Right hindlimb (tissue), 1 donor: ENCODE measurements around the gene SH2D2A.

Experiments
- DNase-seq: peaks from one replicate; pipeline ENCODE4 v3.0.0-alpha.2; 2018

SH2D2A gene

DNA sequence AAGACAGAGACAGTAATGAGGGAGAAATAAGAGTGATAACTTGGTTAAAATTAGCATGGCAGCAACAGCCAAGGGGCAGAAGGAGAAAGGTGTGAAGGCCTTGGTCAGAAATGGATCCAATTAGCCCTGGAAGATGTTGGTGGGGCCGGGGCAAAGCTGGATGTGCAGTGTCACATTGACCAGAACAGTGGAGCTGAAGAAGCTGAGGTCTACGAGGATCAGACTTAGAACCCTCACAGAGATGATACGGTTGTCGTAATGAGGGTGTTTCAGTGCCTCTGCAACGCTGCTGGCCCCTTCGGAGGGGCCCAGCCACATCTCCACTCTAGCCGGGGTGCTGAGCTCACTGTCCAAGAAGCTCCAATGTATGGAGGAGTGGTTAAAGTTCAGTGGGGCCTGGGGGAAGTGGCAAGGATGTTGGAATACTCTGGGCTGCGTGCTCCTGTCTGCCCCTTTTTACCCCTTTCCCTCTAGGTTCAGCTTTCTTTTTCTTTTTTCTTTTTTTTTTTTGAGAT, 14.2 kb downstream of the SH2D2A start:
- no peak for DNase-seq

DNA sequence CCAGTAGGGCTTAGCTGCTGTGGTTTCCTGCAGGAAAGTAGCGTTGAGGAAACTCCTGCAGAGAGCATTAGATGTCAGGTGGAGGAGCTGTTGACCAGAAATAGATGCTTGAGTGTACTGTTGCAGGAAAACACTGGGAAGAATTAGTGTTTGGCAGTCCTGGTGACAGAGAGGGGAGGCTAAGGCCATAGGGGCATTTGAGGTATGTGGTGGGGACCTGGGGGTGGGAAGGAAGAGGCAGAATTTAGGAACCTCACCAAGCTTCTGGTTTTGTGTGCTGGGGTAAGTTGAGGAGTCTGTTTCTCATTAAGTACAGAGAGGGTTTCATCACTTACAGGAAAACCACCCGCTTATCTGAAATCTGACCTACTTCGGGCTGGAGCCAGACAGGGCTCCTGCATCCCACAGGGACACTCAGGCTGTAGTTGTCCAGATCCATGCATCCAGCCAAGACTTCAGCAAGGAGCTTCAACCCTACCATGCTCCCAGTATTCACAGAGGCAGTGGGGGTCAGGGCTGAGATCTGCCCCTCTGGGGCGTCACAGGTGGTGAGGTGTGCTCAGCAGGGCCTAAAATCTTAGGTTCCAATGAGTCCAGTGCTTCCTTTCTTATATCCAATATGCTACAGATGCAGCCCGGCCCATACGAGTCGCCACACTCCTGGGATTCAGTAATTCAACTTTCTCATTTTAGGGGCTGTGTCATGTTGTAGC, 15.1 kb downstream of the SH2D2A start:
- no peak for DNase-seq

DNA sequence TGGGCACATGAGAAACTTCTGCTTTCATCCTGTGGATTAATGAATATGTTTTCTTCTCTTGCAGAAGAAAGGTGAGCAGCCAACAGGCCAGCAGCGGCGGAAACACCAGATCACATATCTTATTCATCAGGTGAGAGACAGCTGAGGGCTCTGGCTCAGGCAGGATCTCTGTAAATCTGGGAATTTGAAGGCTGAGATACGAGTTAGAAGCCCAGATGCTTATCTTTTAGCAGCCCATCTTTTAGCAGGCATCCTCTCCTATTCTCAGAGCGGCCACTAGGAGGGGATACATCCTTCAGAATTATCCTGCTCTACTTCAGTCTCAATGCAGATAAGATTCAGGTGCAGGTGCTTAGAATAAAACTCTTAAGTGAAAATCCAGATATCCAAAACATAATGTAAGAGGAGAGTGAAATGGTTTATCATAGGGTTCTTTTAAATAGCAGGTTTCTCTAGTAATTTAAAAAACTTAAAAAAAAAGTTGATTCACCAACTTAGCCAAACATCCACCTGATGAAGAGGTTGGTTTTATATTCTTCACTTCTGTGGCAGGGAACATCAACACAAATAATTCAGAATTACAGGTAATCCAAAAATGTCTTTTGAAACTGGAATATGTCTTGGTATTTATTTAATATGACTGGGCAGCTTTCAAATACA, 19.3 kb downstream of the SH2D2A start:
- no peak for DNase-seq

DNA sequence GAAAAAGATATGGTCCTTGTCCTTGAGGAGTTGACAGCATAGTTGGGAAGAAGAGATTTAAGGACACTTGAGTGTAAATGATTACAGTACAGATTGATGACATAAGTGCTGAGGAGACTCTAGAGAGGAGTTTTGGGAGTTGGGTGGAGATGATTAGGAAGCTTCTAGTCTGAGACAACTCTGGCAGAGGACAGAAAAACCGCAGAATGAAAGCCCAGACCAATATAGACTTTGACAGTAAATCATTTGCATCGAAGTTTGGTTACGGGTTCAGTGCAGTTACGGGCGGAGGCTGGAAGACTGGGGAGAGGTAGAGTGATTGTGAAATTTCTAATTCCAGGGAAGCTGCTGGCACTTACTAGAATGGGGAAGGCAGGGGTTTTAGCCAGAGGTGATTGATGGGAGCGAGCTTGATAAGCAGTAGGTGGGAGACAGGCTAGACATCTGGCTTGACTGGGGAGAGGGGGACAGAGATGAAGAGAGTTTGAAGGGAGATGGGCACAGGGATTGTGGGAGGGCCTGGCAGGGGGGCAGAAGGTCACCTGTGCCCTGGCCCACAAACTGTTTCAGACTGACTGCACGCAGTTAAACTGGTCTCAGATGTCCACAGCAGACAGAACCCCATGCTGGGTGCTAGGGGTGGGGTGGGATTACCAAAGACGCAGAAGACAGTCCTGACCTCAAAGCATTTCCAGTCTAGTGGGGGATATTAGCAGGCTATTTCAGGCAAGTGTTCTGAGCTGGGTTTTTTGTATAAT, 20.1 kb downstream of the SH2D2A start:
- DNase-seq = no peak

DNA sequence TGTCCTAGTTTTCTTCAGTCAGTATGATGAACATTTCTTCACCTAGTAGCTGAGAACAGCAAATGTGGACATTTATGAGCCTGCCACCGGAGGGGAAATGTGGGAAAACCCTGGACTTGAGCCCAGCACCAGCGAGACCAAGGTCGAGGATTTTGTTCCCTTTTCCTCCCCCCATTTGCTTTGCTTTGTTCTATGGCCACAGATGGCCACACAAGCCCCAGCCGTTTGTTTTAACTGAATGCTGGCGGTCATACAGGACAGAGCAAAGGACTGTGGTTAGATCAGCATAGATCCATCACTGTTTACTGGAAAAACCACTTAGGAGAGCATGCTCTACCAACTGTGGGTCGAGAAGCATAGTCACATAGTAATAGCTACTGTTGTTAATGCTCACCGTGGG, 20.9 kb downstream of the SH2D2A start:
- DNase-seq = no peak

DNA sequence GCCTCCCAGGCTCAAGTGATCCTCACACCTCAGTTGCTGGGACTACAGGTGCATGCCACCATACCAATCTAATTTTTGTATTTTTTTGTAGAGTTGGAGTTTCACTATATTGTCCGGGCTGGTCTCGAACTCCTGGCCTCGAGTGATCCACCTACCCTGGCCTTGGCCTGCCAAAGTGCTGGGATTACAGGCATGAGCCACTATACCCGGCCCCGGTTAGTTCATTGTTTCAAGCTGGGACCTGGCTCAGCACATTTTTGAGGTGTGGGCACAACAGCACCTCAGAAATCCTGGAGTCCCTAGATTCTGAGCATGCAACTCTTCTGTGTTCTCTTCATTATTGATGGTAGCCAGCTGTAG, 21.3 kb downstream of the SH2D2A start:
- no peak for DNase-seq

DNA sequence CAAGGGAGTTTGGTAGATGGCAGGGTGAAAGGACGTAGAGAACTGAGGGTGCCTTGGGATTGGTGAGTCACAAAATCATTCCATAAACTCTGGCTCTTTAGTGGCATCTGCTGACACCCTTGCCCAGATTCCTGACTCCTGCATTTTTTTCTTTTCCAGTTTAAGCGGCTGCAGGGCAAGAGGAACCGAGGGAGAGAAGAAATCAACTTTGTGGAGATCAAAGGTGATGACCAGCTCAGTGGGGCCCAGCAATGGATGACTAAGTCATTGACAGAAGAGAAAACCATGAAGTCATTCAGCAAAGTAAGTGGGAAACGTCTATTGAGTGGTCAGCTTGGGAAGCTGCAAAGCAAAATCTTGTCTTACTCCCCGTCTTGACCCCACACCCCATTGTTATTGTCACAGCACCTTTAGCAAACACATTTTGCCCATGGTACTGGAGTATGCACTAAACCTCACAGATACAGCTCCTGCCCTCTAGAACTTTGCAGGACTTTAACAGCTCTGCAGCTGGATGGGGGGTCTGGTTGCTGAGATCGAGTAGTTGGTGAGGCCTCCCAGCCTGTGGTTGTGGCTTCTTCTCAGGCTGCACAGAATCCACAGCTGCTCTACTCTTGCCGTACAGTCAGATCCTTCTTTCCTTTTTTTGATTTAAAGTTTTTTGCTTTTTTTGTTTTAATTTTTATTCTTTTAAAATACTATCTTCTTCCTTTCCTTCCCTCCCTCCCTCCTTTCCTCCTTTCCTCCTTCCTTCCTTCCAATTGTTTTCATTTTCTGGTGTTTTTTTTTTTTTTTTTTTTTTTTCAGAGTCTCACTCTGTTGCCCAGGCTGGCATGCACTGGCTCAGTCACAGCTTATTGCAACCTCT, 21.9 kb downstream of the SH2D2A start:
- DNase-seq = no peak

DNA sequence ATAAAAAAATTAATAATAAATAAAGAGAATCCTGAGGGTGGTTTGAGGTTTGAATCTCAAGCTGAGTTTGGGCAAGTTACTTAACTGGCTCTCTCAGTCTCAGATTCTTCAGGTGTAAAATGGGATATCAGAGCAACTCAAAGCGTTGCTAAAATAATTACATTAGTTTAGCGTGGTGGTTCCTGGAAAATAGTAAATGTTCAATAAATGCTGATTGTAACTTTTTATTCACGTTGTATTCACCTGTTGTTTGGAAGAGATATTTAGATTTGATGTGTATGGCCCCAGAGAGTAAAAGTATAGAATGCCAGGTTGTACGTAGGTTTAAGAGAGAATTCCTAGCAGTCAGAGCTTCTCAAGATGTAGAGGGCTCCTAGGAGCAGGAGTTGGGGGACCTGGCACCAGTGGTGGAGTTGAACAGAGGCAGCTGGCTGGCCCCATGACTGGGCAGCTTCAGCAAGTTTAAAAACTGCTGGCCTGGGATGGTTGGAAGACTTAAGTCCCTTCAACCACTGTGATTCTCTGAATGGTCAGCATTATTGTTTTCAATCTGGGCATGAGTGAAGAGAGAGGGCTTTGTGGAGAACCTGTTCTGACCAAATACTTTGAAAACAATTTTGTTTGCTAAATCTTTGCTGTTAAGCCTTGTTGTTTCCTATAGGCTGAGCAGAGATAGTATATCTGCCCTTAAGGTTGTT, 26.9 kb downstream of the SH2D2A start:
- no peak for DNase-seq

DNA sequence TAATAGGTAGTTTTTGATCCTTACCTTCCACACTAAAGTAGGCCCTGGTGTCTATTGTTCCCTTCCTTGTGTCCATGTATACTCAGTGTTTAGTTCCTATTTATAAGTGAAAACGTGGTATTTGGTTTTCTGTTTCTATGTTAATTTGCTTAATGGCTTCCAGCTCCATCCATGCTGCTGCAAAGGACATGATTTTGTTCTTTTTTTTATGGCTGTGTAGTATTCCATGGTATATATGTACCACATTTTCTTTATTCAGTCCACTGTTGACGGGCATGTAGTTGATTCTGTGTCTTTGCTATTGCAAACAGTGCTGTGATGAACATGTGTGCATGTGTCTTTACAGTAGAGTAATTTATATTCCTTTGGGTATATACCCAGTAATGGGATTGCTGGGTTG, 28.5 kb downstream of the SH2D2A start:
- DNase-seq = no peak

DNA sequence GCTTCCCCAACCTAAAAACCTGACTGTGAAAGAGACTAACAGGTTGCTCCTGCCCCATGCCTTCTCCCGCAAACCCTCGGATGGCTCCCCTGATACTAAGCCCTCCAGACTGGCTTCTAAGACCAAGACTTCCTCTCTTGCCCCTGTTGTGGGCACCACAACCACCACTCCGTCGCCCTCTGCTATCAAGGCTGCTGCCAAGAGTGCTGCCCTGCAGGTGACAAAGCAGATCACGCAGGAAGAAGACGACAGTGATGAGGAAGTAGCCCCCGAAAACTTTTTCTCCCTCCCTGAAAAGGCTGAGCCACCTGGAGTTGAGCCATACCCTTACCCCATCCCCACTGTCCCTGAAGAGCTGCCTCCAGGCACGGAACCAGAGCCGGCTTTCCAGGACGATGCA, 30.0 kb downstream of the SH2D2A start:
- DNase-seq = no peak

DNA sequence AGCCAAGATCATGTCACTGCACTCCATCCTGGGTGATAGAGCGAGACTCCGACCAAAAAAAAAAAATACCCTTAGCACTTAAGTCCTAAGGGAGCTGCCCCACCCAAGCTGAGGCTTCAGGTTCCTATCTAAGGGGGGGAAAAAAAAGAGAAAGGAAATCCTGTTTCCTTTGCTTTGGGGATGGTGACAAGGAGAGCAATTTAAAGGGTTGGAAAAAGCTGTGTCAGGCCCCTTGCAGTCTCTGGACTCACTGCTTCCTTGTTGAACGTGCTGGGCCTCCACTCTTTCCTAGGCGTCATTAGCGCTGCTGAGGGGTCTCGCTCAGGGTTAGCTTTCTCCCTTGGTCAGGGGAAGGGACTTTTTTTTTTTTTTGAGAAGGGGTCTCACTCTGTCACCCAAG, 31.2 kb downstream of the SH2D2A start:
- no peak for DNase-seq

DNA sequence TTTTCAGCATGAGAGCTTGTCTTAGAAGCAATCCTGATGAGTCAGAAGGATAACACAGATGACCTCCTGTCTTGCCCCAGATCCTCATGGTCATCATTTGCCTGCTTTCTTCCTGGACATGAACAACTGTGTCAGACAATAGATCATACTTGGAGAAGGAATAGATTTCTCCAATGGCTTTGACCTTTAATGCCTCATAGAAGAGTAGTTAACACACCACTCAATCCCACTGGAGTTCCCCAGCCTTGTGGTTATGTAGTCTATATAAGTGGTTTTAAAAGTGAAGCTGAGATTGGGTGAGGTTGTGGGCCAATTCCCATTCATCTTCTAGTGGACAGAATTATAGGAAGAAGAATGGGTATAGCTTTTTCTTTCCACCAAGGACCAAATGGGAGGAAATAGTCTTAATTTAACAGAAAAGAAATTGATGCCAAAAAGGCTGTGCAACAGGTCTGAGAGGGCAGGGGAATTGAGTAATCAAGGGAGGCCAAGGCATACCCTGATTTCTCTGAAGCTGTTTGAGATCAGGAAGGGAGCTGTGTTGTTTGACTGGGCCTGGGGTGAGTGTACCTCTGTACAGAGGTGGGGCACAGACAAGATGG, 35.0 kb downstream of the SH2D2A start:
- no peak for DNase-seq

DNA sequence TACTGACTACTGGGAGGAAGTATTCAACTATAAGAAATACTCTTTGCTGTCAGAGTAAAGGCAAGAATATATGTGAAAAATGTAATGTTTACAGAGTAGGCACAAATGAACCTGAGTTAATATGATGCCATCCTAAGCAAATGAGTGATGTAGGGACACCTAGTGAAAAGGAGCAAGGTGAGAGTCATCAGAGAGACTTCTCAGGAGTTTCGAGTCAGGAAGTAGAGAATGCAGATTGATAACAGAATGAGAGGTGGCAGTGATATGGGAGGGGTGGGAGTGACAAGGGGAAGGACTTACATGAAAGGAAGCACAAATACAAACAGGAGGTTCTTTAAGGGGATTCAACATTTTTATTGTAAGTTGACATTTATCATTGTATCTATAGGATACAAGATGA, 39.1 kb downstream of the SH2D2A start:
- DNase-seq = no peak

DNA sequence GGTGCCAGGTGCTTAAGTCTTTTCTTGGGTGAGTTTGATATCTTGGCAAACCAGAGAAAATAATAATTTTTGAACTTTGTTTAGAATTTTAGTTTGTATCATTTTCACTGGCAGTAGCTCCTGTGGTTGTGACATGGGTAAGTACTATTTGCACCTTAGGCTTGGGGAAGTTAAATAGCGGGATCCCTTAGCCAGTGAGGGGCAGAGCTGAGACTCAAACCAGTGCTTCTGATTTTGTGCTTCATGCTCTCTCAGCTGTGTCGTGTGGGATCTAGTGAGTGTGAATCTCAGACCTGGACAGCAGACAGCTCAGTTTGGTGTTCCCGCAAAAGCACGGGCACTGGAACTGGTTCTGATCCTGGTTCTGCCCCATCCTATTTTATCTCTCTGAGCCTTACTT, 39.7 kb downstream of the SH2D2A start:
- no peak for DNase-seq

DNA sequence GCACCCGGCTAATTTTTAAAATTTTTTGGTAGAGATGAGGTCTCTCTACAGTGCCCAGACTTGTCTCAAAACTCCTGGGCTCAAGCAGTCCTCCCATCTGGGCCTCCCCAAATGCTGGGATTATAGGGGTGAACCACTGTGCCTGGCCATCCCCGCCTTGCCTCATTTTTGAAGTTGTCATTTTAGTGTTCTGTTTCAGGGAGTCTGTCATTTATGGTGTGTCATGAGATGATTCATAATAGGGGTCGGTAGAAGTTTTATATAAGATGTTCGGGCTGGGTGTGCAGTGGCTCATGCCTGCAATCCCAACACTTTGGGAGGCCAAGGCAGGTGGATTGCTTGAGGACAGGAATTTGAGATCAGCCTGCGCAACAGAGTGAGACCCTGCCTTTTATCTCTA, 40.8 kb downstream of the SH2D2A start:
- DNase-seq = no peak

DNA sequence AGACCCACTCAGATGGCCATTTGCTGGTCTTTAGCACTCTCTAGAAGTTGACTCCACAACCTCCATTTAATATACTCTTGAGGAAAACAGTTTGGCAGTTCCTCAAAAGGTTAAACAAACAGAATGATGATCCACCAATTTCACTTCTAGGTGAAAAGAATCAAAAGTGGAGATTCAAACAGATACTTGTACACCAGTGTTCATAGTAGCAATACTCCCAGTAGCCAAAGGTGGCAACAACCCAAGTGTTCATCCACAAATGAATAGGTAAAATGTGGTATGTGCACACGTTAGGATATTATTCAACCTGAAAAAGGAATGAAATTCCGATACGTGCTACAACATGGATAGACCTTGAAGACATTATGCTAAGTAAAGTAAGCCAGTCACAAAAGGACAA, 43.0 kb downstream of the SH2D2A start:
- DNase-seq = no peak

DNA sequence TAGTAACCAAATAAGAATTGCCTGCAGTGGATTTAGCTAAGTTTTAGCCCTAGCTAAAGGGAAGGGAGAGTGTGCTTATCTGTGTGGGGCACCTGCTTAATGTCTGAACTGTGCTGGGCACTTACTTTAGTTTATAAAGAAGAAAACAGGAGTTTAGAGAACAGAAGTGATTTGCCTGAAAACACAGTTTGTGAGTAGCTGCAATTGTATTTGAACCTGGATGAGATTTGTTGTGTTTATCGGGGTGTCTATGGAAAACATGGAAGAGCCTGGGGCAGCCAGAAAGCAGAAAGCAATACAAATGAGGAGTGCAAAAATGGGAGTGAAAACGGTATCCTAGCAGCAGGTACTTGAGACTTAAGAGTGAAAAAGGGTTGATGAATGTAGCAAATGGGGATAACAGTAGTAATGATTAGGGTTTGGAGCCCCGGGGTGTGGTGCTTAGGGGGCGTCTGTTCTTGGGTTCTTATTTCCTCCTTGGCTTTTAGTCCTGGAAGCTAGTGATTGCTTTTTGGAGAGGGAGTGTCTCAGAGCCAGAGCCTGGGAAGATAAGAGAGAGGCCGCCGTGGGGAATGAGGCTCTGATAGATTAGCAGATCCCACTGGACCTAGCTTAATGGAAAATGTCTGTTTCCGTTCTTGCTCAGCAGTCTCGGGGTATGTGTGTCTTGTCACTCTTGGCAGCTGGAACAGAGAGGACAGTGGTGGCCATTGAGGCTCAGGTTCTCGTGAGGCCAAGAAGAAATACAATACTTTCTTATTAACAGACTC, 43.7 kb downstream of the SH2D2A start:
- no peak for DNase-seq

DNA sequence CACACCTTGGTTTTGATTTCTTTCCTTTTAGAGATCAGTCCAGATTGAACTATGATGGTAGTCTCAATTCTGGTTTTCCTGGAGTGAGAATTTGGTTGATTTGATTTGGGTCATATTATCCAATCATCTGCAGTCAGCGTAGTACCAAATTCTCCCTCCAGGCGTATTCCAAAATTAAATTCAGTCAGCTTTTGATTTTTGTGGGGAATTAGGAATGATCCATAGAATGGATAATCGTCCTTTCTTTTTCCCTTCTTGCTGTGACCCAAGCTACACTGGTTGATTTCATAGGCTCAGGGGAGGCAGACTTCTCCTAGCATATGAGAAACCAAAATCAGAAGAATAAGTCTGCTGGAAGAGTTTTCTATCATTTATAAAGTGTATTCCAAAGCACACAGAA, 44.4 kb downstream of the SH2D2A start:
- no peak for DNase-seq

DNA sequence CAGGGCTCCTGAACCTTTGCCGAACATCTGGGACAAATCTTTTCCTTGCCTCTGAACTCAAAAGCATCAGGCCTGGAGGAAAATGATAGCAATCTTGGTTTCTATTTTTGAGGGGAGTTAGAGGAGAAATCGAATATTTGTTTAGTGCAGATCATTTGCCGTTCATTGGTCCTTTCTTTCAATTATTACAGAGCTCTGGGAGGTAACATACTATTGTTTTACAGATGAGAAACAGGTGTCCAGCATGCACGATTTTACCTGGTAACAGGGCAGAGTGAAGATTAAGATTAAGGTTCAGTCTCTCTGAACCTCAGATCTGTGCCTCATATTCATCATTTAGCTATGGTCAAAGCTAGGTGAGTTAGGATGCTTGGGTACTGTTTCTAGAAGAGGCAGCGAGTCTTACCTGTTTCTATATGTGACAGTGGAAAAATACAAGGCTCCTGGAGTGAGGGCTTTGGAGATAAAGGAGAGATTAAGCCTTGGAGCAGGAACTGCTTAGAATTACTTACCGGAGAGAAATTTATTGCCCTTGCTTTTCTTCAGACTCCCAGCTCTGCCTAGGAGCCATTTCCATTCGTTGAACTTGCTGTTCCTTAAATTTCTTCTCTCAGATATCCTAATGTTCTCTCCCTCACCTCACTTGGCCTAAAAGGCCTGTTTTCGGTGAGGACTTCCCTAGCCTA, 47.9 kb downstream of the SH2D2A start:
- DNase-seq = no peak

DNA sequence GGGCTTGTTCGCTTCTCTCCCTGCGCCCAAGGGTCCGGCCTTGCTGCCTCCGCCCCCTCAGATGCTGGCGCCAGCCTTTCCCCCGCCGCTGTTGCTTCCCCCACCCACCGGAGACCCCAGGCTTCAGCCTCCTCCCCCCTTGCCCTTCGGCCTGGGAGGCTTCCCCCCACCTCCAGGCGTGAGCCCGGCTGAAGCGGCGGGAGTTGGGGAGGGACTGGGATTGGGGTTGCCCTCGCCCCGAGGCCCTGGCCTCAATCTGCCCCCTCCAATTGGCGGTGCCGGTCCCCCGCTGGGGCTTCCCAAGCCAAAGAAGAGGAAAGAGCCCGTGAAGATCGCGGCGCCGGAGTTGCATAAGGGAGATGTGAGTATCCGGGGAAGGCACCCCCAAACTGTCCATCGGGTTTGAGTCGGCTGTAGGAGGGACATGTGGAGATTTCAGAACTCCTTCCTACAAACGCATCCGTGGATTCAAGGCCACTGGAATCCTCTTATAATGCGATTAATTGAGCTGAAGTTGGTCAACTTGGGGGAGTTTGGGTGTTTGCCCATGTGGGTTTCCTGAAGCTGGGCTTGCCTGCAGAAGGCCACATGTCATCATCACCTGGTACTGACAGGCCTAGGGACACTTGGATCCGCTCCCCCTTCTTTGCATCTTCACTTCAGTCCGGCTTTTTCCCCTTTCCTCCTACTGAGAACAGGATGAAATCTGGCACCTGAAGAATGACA, 48.6 kb downstream of the SH2D2A start:
- DNase-seq = peak; percentile 62
